Astrocyte of the spinal cord (primary cell): ENCODE results near the gene RHBDL3.
A peak's percentile ranks its signal among the peaks of the same experiment; 100 is the strongest.

Source experiments
- DNase-seq: peaks from one replicate; pipeline ENCODE4 v3.0.0; 2011; ENCODE audit warnings: low read depth, low spot score
- H3K4me3 ChIP-seq: 2 replicates; pipeline ENCODE4 v1.5.1; 2011; ENCODE audit warnings: low read depth, mild to moderate bottlenecking, low read length, moderate library complexity
- in situ Hi-C: cut with HindIII; loops from 2 replicates; pipeline ENCODE4 v1.10.0; 2017; ENCODE audit warnings: low sequenced_read_pairs
- TF ChIP-seq, protein P1 (sequence below): IDR thresholded peaks from 2 replicates; pipeline ENCODE4 v1.5.1; 2012; ENCODE audit warnings: low read depth, mild to moderate bottlenecking, low read length, inconsistent platforms

RHBDL3 gene

DNA sequence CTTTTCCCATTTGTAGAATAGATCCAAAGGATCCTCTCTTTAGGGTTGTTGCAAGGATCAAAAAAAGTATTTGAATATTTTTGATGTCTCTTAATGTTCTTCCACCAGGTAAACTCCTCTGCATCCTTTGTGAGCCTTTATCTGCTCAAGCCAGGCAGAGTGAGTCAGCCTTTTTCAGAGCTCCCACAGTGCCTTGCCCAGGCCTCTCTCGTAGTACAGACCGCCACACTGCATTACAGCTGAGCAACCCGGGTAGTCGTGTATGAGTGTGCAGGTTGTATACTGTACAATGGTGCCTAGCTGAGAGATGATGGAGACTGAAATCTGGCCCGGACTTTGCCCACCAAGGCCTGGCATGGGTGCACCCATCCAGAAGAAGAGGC, 20.9 kb downstream of the RHBDL3 start:
- TF ChIP-seq, protein P1, sequence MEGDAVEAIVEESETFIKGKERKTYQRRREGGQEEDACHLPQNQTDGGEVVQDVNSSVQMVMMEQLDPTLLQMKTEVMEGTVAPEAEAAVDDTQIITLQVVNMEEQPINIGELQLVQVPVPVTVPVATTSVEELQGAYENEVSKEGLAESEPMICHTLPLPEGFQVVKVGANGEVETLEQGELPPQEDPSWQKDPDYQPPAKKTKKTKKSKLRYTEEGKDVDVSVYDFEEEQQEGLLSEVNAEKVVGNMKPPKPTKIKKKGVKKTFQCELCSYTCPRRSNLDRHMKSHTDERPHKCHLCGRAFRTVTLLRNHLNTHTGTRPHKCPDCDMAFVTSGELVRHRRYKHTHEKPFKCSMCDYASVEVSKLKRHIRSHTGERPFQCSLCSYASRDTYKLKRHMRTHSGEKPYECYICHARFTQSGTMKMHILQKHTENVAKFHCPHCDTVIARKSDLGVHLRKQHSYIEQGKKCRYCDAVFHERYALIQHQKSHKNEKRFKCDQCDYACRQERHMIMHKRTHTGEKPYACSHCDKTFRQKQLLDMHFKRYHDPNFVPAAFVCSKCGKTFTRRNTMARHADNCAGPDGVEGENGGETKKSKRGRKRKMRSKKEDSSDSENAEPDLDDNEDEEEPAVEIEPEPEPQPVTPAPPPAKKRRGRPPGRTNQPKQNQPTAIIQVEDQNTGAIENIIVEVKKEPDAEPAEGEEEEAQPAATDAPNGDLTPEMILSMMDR = no peak
- no peak overlapping the region for H3K4me3 ChIP-seq
- in situ Hi-C loops = no loop called here
- no peak for DNase-seq

DNA sequence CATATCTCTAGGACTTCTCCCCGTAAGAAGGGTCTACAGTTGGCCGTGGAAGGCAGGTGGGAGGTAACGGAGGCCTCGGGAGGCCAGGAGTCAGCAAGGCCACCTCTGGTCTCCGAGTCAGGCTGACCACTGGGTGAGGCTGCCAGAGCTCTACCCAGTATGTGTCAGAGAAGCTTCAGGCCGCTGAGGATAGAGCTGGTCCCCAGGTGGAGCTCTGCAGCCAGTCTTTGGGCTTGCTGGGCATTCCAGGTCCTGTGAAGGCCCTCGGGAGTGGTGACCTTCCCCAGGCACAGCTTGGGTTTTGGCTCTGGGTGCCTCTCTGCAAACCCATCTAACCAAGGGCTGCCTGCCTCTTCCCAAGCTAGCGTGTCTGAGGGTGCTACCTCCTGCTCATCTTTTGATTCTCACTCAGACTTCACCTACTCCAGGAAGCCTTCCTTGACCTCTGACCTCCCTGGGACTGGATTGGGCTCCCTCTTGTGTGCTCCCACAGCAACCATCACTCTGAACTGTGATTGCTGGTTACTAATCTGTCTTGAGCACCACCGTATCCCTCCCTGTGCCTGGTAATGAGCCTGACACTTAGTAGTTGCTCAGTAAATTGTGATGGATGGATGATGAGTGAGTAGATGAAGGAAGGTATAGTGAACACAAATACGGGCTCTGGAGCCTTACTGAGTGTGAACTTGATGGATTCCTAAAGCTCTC, 22.3 kb downstream of the RHBDL3 start:
- no peak overlapping the region for H3K4me3 ChIP-seq
- in situ Hi-C loops = no loop called here
- TF ChIP-seq, protein P1 = no peak
- DNase-seq = no peak

DNA sequence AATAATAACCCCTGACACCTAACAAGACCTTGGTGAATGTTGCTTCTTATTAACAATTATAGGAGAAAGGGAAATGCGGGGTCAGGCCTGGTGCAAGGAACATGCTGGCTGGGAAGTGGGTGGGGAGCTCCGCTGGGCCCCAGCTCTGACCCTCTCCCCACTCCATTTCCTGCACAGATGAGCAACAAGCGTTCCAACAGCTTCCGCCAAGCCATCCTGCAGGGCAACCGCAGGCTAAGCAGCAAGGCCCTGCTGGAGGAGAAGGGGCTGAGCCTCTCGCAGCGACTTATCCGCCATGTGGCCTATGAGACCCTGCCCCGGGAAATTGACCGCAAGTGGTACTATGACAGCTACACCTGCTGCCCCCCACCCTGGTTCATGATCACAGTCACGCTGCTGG, 23.0 kb downstream of the RHBDL3 start:
- DNase-seq = peak; percentile 24
- no peak overlapping the region for H3K4me3 ChIP-seq
- TF ChIP-seq, protein P1 = no peak
- in situ Hi-C loops = no loop called here

DNA sequence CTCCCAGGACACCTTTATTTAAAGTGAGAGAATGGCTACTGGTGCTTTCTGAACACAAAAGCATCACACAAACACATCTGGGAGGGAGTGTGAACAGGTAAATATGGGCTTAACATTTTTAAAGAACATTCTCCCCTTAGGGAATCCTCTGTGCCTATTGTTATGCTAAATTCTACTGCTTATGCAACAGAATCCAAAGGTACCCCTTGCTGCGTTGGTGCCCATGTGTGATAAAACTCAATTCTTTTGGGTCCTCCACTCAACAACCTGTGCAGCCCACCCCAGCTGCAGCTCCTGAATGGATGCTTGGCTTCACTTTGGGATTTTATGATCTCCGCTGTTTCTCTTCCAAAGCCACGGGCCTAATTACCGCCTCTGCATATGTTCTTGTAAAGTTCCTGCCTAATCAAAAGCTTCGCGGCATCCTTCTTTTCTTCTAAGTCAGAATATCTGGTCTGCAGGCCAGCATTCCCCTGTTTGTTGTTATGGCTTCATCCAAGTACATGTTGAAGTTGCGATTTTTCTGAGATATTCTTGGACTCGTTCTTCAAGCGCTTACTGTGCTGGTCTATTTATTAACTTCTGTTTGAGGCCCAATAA, 23.9 kb downstream of the RHBDL3 start:
- TF ChIP-seq, protein P1 = no peak
- H3K4me3 ChIP-seq = no peak overlapping the region
- no peak for DNase-seq
- in situ Hi-C loops = no loop called here

DNA sequence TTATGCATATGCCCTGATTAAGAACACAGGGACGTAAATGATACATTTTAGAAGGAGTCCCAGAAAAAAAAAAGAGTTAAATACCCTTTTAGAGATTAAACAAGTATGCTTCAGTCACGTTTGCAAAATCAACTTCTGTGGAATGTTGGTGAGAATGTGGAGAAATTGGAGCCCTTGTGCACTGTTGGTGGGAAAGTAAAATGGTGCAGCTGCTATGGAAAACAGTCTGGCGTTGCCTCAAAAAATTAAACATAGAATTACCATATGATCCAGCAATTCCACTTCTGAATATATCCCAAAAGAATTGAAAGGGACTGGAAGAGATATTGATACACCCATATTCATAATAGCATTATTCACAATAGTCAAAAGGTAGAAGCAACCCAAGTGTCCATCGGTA, 26.5 kb downstream of the RHBDL3 start:
- no peak overlapping the region for H3K4me3 ChIP-seq
- in situ Hi-C loops = no loop called here
- TF ChIP-seq, protein P1 = no peak
- DNase-seq = no peak

DNA sequence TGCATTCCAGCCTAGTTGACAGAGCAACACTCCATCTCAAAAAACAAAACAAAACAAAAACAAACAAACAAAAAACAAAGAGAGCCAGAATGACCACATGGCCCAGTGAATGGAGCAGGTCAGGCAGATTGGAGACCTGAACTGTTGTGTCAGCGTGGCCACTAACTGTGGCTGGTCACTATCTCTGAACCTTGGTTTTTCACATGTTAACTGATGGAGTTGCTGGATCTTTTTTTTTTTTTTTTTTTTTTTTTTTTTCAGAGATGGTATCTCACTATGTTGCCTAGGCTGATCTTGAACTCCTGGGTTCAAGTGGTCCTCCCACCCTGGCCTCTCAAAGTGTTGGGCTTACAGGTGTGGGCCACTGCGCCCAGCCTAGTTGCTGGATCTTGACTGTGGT, 31.8 kb downstream of the RHBDL3 start:
- TF ChIP-seq, protein P1 = no peak
- in situ Hi-C loops = no loop called here
- DNase-seq = no peak
- H3K4me3 ChIP-seq = no peak overlapping the region
